ENCODE results near the gene SNX8. TPM values are rescaled to one million over a fixed set of nuclear protein-coding genes. Genes with fewer than 3 reads are reported as not detected.

SNX8 gene
- total and polyA plus RNA-seq, 2 of the 13 experiments (the other 11 are each of a cell fraction or from before 2014, with no cell fraction given), result 20.6 to 45.2 TPM

DNA sequence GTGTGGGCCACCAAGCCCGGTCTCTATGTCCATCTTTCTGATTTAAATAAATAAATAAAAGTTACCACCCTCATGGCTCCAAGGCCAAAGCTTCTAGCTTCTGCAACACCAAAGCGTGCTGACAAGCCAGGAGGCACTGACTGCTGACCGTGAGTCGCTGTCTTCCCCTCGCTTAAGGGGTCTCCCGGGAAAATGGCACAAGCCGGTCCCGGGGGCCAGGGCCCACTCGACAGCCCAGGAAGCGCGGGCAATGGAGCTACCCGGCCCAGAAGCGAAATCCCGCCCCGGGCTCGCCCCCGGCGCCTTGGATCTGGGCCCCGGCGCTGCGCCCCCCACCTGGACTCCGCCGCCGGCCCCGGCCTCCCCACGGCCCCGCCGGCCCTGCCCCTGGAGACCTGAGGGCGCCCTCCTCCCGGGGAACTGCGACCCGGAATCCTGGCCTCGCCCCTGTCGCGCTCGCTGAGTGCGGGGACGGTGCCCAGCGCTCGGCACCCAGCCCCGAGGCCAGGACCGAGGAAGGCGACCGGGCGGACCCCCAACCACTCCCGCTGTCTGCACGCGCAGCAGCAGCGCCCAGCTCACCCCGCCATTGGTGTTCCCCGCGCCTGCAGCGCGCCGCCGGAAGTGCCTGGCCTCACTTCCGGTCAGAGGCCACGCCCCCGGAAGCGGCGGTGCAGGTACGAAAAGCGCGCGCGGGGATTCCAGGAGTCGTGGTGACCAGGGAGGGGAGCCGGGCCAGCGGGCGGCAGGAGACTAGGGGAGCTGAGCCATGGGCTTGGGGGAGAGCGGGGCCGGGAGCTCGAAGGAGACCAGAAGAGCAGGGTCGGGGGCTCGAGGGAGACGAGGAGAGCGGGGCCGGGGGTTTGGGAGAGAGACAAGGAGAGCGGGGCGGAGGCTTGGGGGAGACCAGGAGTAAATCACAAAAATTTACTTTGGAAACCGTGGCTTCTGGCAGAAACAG lies 72.4 kb downstream of the SNX8 start, which contains the start of the genes MRM2 and NUDT1 (continued):
- TF ChIP-seq, protein P1, sequence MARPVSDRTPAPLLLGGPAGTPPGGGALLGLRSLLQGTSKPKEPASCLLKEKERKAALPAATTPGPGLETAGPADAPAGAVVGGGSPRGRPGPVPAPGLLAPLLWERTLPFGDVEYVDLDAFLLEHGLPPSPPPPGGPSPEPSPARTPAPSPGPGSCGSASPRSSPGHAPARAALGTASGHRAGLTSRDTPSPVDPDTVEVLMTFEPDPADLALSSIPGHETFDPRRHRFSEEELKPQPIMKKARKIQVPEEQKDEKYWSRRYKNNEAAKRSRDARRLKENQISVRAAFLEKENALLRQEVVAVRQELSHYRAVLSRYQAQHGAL (CRISPR knock-in tag; IDR thresholded peaks at IDR 0.05; ENCODE audit: not compliant biosample characterization), result no peak
- TF ChIP-seq, protein P2, sequence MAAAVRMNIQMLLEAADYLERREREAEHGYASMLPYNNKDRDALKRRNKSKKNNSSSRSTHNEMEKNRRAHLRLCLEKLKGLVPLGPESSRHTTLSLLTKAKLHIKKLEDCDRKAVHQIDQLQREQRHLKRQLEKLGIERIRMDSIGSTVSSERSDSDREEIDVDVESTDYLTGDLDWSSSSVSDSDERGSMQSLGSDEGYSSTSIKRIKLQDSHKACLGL (CRISPR knock-in tag; IDR thresholded peaks at IDR 0.05), result peak; percentile 69; the same call in 1 of the 2 replicates
- TF ChIP-seq, protein P3, sequence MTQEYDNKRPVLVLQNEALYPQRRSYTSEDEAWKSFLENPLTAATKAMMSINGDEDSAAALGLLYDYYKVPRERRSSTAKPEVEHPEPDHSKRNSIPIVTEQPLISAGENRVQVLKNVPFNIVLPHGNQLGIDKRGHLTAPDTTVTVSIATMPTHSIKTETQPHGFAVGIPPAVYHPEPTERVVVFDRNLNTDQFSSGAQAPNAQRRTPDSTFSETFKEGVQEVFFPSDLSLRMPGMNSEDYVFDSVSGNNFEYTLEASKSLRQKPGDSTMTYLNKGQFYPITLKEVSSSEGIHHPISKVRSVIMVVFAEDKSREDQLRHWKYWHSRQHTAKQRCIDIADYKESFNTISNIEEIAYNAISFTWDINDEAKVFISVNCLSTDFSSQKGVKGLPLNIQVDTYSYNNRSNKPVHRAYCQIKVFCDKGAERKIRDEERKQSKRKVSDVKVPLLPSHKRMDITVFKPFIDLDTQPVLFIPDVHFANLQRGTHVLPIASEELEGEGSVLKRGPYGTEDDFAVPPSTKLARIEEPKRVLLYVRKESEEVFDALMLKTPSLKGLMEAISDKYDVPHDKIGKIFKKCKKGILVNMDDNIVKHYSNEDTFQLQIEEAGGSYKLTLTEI (CRISPR knock-in tag; conservative IDR thresholded peaks at IDR 0.05), result no peak
- no peak for TF ChIP-seq TCF7 (IDR thresholded peaks at IDR 0.05; ENCODE audit: low read depth)
- TF ChIP-seq SMYD3 (CRISPR knock-in tag; IDR thresholded peaks at IDR 0.05), result no peak; the same call in 1 of the 2 replicates
- TF ChIP-seq, protein P4, sequence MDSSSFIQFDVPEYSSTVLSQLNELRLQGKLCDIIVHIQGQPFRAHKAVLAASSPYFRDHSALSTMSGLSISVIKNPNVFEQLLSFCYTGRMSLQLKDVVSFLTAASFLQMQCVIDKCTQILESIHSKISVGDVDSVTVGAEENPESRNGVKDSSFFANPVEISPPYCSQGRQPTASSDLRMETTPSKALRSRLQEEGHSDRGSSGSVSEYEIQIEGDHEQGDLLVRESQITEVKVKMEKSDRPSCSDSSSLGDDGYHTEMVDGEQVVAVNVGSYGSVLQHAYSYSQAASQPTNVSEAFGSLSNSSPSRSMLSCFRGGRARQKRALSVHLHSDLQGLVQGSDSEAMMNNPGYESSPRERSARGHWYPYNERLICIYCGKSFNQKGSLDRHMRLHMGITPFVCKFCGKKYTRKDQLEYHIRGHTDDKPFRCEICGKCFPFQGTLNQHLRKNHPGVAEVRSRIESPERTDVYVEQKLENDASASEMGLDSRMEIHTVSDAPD (CRISPR knock-in tag; IDR thresholded peaks at IDR 0.05), result peak; percentile 28; the same call in 1 of the 2 replicates
- TF ChIP-seq ZNF207 (IDR thresholded peaks at IDR 0.05; ENCODE audit: borderline replicate concordance), result no peak
- TF ChIP-seq, protein P5, sequence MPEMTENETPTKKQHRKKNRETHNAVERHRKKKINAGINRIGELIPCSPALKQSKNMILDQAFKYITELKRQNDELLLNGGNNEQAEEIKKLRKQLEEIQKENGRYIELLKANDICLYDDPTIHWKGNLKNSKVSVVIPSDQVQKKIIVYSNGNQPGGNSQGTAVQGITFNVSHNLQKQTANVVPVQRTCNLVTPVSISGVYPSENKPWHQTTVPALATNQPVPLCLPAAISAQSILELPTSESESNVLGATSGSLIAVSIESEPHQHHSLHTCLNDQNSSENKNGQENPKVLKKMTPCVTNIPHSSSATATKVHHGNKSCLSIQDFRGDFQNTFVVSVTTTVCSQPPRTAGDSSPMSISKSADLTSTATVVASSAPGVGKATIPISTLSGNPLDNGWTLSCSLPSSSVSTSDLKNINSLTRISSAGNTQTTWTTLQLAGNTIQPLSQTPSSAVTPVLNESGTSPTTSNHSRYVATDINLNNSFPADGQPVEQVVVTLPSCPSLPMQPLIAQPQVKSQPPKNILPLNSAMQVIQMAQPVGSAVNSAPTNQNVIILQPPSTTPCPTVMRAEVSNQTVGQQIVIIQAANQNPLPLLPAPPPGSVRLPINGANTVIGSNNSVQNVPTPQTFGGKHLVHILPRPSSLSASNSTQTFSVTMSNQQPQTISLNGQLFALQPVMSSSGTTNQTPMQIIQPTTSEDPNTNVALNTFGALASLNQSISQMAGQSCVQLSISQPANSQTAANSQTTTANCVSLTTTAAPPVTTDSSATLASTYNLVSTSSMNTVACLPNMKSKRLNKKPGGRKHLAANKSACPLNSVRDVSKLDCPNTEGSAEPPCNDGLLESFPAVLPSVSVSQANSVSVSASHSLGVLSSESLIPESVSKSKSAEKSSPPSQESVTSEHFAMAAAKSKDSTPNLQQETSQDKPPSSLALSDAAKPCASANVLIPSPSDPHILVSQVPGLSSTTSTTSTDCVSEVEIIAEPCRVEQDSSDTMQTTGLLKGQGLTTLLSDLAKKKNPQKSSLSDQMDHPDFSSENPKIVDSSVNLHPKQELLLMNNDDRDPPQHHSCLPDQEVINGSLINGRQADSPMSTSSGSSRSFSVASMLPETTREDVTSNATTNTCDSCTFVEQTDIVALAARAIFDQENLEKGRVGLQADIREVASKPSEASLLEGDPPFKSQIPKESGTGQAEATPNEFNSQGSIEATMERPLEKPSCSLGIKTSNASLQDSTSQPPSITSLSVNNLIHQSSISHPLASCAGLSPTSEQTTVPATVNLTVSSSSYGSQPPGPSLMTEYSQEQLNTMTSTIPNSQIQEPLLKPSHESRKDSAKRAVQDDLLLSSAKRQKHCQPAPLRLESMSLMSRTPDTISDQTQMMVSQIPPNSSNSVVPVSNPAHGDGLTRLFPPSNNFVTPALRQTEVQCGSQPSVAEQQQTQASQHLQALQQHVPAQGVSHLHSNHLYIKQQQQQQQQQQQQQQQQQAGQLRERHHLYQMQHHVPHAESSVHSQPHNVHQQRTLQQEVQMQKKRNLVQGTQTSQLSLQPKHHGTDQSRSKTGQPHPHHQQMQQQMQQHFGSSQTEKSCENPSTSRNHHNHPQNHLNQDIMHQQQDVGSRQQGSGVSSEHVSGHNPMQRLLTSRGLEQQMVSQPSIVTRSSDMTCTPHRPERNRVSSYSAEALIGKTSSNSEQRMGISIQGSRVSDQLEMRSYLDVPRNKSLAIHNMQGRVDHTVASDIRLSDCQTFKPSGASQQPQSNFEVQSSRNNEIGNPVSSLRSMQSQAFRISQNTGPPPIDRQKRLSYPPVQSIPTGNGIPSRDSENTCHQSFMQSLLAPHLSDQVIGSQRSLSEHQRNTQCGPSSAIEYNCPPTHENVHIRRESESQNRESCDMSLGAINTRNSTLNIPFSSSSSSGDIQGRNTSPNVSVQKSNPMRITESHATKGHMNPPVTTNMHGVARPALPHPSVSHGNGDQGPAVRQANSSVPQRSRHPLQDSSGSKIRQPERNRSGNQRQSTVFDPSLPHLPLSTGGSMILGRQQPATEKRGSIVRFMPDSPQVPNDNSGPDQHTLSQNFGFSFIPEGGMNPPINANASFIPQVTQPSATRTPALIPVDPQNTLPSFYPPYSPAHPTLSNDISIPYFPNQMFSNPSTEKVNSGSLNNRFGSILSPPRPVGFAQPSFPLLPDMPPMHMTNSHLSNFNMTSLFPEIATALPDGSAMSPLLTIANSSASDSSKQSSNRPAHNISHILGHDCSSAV (CRISPR knock-in tag; IDR thresholded peaks at IDR 0.05; ENCODE audit: borderline replicate concordance), result no peak
- no peak for TF ChIP-seq SKI (IDR thresholded peaks at IDR 0.05; ENCODE audit: partially characterized antibody)
- TF ChIP-seq, protein P6, sequence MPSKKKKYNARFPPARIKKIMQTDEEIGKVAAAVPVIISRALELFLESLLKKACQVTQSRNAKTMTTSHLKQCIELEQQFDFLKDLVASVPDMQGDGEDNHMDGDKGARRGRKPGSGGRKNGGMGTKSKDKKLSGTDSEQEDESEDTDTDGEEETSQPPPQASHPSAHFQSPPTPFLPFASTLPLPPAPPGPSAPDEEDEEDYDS (CRISPR knock-in tag; IDR thresholded peaks at IDR 0.05), result peak; percentile 78
- TF ChIP-seq ONECUT2 (CRISPR knock-in tag; IDR thresholded peaks at IDR 0.05), result no peak
- peak; percentile 70; the same call in 1 of the 2 replicates for TF ChIP-seq HOXA5 (CRISPR knock-in tag; IDR thresholded peaks at IDR 0.05)
- TF ChIP-seq, protein P7, sequence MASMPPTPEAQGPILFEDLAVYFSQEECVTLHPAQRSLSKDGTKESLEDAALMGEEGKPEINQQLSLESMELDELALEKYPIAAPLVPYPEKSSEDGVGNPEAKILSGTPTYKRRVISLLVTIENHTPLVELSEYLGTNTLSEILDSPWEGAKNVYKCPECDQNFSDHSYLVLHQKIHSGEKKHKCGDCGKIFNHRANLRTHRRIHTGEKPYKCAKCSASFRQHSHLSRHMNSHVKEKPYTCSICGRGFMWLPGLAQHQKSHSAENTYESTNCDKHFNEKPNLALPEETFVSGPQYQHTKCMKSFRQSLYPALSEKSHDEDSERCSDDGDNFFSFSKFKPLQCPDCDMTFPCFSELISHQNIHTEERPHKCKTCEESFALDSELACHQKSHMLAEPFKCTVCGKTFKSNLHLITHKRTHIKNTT (CRISPR knock-in tag; IDR thresholded peaks at IDR 0.05), result no peak

All from HepG2 (cell line).